Astrocyte (in vitro differentiated cells and primary cell): ENCODE results near the gene MRPL55. TPM values are rescaled to one million over a fixed set of nuclear protein-coding genes. Genes with fewer than 3 reads are reported as not detected.

Experiments
- DNase-seq: peaks from one replicate; pipeline ENCODE4 v3.0.0-alpha.2; 2010; ENCODE audit warnings: low read depth
- FAIRE-seq: peaks from 2 replicates; lab custom pipeline; 2011; peaks lifted over from hg19 to GRCh38; lab: Jason Lieb, UNC
- H2AFZ ChIP-seq: 2 replicates; pipeline ENCODE4 v1.6.0; 2012; ENCODE audit warnings: low read depth, low read length, inconsistent platforms
- H3K27ac ChIP-seq: 2 replicates; pipeline ENCODE4 v1.5.1; 2011; ENCODE audit warnings: low read depth, low read length, inconsistent platforms
- H3K27me3 ChIP-seq: 2 replicates; pipeline ENCODE4 v1.6.0; 2011; ENCODE audit warnings: low read length, inconsistent platforms; ENCODE audit not compliant: insufficient read depth
- H3K36me3 ChIP-seq: 2 replicates; pipeline ENCODE4 v1.5.1; 2011; ENCODE audit warnings: low read length, inconsistent platforms; ENCODE audit not compliant: insufficient read depth
- H3K4me1 ChIP-seq: 2 replicates; pipeline ENCODE4 v1.5.1; 2011; ENCODE audit warnings: low read length, inconsistent platforms; ENCODE audit not compliant: insufficient read depth
- H3K4me2 ChIP-seq: 2 replicates; pipeline ENCODE4 v1.6.0; 2012; ENCODE audit warnings: low read length, inconsistent platforms
- H3K4me3 ChIP-seq: 2 replicates; pipeline ENCODE4 v1.5.1; 2011; ENCODE audit warnings: low read depth, mild to moderate bottlenecking, low read length, inconsistent platforms; ENCODE audit not compliant: insufficient read depth
- H3K79me2 ChIP-seq: 2 replicates; pipeline ENCODE4 v1.6.0; 2012; ENCODE audit warnings: mild to moderate bottlenecking, low read length, inconsistent platforms; ENCODE audit not compliant: insufficient read depth
- H3K9ac ChIP-seq: 2 replicates; pipeline ENCODE4 v1.6.0; 2012; ENCODE audit warnings: mild to moderate bottlenecking, low read length, inconsistent platforms
- H3K9me3 ChIP-seq: 2 replicates; pipeline ENCODE4 v1.5.1; 2012; ENCODE audit warnings: low read depth, mild to moderate bottlenecking, low read length, inconsistent platforms; ENCODE audit not compliant: insufficient read depth
- H4K20me1 ChIP-seq: 2 replicates; pipeline ENCODE4 v1.6.0; 2012; ENCODE audit warnings: low read length, inconsistent platforms; ENCODE audit not compliant: insufficient read depth
- H3K27ac Mint-ChIP-seq: one replicate; pipeline ENCODE4 v1.8.0; 2021; ENCODE audit warnings: mild to moderate bottlenecking, mixed read lengths; ENCODE audit not compliant: unreplicated experiment
- H3K27me3 Mint-ChIP-seq: one replicate; pipeline ENCODE4 v1.8.0; 2021; ENCODE audit warnings: low read depth, mixed read lengths; ENCODE audit not compliant: unreplicated experiment
- H3K36me3 Mint-ChIP-seq: one replicate; pipeline ENCODE4 v1.8.0; 2021; ENCODE audit warnings: low read depth, mixed read lengths; ENCODE audit not compliant: unreplicated experiment
- H3K4me1 Mint-ChIP-seq: one replicate; pipeline ENCODE4 v1.8.0; 2021; ENCODE audit warnings: low read depth, mixed read lengths; ENCODE audit not compliant: unreplicated experiment
- H3K4me3 Mint-ChIP-seq: one replicate; pipeline ENCODE4 v1.8.0; 2021; ENCODE audit warnings: mild to moderate bottlenecking, moderate library complexity, mixed read lengths; ENCODE audit not compliant: unreplicated experiment
- H3K9me3 Mint-ChIP-seq: one replicate; pipeline ENCODE4 v1.8.0; 2021; ENCODE audit warnings: mild to moderate bottlenecking, mixed read lengths; ENCODE audit not compliant: unreplicated experiment
- CTCF ChIP-seq: IDR thresholded peaks from 2 replicates; pipeline ENCODE4 v1.5.1; 2011; ENCODE audit warnings: low read depth, mild to moderate bottlenecking, inconsistent platforms, low read length, moderate library complexity; ENCODE audit not compliant: insufficient read depth
- EZH2 ChIP-seq: IDR thresholded peaks from 2 replicates; pipeline ENCODE4 v1.6.1; 2012; ENCODE audit warnings: mild to moderate bottlenecking, low read length, inconsistent platforms; ENCODE audit not compliant: insufficient read depth
- total RNA-seq: library from RNA; stranded (reverse); gene quantifications from 2 replicates; pipeline ENCODE4 v1.2.1, GENCODE V29; 2021

The MRPL55 gene
- total RNA-seq, 1 donor from 2014 or later = 50.8 TPM

GRCh38 chr1:228144193-228144992 is 35.3 kb upstream of the MRPL55 start:
- no peak overlapping the region for H3K4me2 ChIP-seq
- no peak overlapping the region for H3K4me3 Mint-ChIP-seq

GRCh38 chr1:228143480-228144192 is 34.5 kb upstream of the MRPL55 start:
- H3K9me3 ChIP-seq = no peaks in the 10 kb centered on the region
- Mint-ChIP-seq H3K27ac (no peak overlapping the region), H3K4me1 (peaks cover 20% of the 10 kb centered on the region), H3K27me3 (no peaks in the 10 kb centered on the region), H3K36me3 (peaks cover 3% of the 10 kb centered on the region), H3K9me3 (peaks cover 2% of the 10 kb centered on the region), H3K4me3 (peak overlapping the region; percentile 60)
- H3K36me3 ChIP-seq = peaks cover 6% of the 10 kb centered on the region
- no peak for DNase-seq
- no peak overlapping the region for H3K4me3 ChIP-seq
- no peak overlapping the region for H3K9ac ChIP-seq
- no peaks in the 10 kb centered on the region for H3K27me3 ChIP-seq
- no peak overlapping the region for H3K4me2 ChIP-seq
- peaks cover 84% of the 10 kb centered on the region for H3K79me2 ChIP-seq
- TF ChIP-seq EZH2 = no peak
- TF ChIP-seq CTCF = no peak
- H2AFZ ChIP-seq = no peak overlapping the region
- H4K20me1 ChIP-seq = peaks cover 80% of the 10 kb centered on the region
- peaks cover 20% of the 10 kb centered on the region for H3K4me1 ChIP-seq
- H3K27ac ChIP-seq = no peak overlapping the region
- FAIRE-seq = no peak

More at GRCh38 chr1:228144193-228144992, 35.3 kb upstream of the MRPL55 start:
- Histone ChIP-seq H3K36me3 (peaks cover 6% of the 10 kb centered on the region), H4K20me1 (peaks cover 80% of the 10 kb centered on the region), H3K9ac (no peak overlapping the region), H3K27me3 (no peaks in the 10 kb centered on the region), H3K4me3 (no peak overlapping the region), H2AFZ (no peak overlapping the region), H3K4me1 (peaks cover 24% of the 10 kb centered on the region), H3K9me3 (no peaks in the 10 kb centered on the region), H3K79me2 (peaks cover 88% of the 10 kb centered on the region), H3K27ac (no peak overlapping the region)
- no peak overlapping the region for H3K27ac Mint-ChIP-seq
- peaks cover 2% of the 10 kb centered on the region for H3K9me3 Mint-ChIP-seq
- no peaks in the 10 kb centered on the region for H3K27me3 Mint-ChIP-seq
- FAIRE-seq (no peak), DNase-seq (no peak)
- no peak for TF ChIP-seq CTCF
- TF ChIP-seq EZH2 = no peak
- H3K36me3 Mint-ChIP-seq = peaks cover 3% of the 10 kb centered on the region
- H3K4me1 Mint-ChIP-seq = peaks cover 20% of the 10 kb centered on the region
